ENCODE results near the gene AQP11. TPM values are rescaled to one million over a fixed set of nuclear protein-coding genes. Genes with fewer than 3 reads are reported as not detected.
"Not testable (repeated sequence)": the region's sequence is repeated elsewhere in the genome, so short reads cannot be mapped to it uniquely, and the experiment has no call there.

The AQP11 gene
- polyA plus RNA-seq (ENCODE audit: insufficient read length in 4 of 4): 1 to 10 TPM; 2.6 to 5.8 (median 3.3) TPM

DNA sequence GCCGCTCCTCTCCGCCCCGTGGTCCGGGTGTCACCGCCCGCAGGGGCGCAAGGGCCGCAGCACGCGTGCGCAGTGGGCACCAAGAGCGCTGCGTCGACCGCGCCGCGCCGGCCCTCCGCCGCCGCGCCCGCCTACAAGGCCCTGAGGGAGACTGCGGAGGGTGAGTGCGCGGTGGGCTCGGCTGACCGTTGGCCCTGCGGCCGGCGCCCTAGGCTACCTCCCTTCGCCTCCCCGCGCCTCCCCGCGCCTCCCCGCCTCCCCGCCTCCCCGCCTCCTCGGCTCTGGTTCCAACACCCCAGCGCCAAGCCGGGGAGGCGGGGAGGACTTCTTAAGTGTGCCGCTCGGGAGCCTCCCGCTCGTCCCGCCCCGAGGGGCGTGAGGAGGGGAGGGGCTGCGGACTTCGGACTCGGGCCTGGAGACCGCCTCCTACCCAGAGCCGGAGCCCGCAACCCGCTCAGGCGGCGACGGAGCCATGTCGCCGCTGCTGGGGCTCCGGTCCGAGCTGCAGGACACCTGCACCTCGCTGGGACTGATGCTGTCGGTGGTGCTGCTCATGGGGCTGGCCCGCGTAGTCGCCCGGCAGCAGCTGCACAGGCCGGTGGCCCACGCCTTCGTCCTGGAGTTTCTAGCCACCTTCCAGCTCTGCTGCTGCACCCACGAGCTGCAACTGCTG, at the start of gene AQP11:
Gene AQP11 (plus strand): TSS at position 433 of the 673 bp plus-strand sequence. CDS start 40 bp downstream, at position 473.
- peak; percentile 73 to 79 (median 74) for DNase-seq (ENCODE audit: low read depth in 4 of 4, low spot score in 3 of 4)

GRCh38 chr11:77542296-77542695, 47.5 kb upstream of the AQP11 start:
- no peak for DNase-seq (ENCODE audit: low read depth in 4 of 4, low spot score in 3 of 4)

DNA sequence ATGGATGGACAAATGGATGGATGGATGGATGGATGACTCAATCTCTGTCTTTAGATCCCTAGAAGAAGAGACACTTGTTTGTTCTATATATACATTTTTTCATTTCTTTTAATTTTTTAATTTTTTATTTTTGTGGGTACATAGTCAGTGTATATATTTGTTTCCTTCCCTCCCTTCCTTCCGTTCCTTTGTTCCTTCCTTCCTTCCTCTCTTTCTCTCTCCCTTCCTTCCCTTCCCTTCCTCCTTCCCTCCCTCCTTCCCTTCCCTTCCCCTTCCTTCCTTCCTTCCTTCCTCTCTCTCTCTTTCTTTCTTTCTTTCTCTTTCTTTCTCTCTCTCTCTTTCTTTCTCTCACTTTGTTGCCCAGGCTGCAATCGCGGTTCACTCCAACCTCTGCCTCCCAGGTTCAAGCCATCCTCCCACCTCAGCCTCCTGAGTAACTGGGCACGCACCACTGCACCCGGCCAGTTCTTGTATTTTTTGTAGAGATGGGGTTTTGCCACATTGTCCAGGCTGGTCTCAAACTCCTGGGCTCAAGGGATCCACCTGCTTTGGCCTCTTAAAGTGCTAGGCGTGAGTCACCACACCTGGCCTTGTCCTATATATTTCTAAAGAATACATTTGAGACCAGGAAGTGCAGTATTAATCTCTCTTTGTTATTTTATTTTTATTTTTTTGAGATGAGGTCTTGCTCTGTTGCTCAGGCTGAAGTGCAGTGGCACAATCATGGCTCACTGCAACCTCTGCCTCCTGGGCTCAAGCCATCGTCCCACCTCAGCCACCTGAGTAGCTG, 42.5 kb upstream of the AQP11 start:
- DNase-seq (ENCODE audit: low read depth in 4 of 4, low spot score in 3 of 4): no peak

GRCh38 chr11:77547863-77548551, 41.7 kb upstream of the AQP11 start:
- DNase-seq (ENCODE audit: low read depth in 4 of 4, low spot score in 3 of 4): peak; percentile 35 to 50 (median 42)

GRCh38 chr11:77548552-77549445, 41.0 kb upstream of the AQP11 start:
- no peak for DNase-seq (ENCODE audit: low read depth in 4 of 4, low spot score in 3 of 4)

- DNase-seq (ENCODE audit: low read depth in 4 of 4, low spot score in 3 of 4): not testable (repeated sequence)
Measured at GRCh38 chr11:77551426-77551825, 38.3 kb upstream of the AQP11 start.

- DNase-seq (ENCODE audit: low read depth in 4 of 4, low spot score in 3 of 4): no peak
Measured at GRCh38 chr11:77557553-77557952, 32.2 kb upstream of the AQP11 start.

DNA sequence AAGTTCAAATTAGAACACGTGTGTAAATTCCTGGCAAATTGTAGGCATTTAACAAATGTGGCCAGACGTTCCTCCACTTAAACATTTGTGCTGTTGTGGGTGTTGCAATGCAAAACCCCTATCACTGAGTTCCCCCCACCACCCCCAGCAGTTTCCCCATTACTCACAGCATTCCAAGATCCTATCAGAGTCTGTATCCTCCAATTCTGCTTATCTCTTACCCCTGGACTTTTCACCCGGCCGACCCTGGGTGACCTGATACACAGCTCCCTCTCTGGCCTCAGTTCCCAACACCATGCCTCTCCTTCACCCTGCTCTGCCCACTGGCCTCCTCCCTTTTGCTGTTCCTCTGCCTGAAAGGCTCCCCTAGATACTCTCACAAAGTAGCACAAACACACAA, 31.4 kb upstream of the AQP11 start:
- no peak for DNase-seq (ENCODE audit: low read depth in 4 of 4, low spot score in 3 of 4)

DNA sequence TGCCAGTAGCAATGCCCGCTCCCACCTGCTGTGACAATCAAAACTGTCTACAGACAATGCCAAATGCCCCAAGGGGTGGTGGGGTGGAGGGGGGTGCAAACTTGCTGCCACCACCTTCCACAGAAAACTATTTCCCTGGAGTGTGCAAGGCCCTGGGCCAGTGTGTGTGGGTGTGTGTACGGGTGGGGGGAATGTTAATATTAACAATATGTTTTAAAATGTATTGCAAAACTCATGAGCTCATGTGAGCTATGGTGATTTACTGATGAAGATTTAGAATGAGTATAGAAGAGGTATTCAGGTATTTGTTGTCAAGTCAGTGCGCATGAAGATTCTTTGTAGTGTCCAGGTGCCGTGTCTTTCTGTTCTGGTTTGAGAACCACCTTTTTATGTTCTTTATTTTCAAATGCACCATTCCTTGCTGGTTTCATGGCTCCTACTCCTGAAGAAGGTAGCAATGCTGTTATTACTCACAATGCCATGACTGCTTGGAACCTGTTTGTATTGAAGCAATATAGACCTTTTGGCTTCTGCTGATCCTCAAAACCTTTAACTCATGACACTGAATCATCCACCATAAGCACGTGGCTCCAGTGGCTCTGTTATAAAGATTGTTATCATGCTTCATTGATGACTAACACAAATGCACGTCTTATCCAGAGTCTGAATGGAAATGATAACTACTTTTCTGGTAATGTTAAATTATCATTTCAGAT, 29.9 kb upstream of the AQP11 start:
- no peak for DNase-seq (ENCODE audit: low read depth in 4 of 4, low spot score in 3 of 4)

GRCh38 chr11:77560605-77561004, 29.1 kb upstream of the AQP11 start:
- no peak for DNase-seq (ENCODE audit: low read depth in 4 of 4, low spot score in 3 of 4)

- DNase-seq (ENCODE audit: low read depth in 4 of 4, low spot score in 3 of 4): no peak
Measured at GRCh38 chr11:77561257-77561656, 28.5 kb upstream of the AQP11 start.

DNA sequence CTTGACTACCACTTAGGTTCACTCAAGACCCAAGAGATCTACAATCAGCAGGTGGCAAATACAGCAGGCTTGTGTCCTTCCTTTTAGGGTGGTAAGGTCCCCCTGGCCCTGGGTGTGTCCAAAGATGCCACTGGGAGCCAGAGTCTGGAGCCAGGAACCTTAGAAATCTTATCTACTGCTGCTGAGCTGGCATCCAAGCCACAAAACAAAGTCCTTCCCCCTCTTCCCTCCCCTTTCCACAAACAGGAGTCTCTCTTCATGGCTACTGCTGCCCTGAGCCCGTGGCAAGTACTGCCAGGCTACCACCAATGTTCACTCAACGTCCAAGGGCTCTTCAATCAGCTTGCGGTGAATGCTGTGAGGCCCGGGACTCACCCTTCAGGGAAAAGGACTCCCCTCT, 21.4 kb upstream of the AQP11 start:
- no peak for DNase-seq (ENCODE audit: low read depth in 4 of 4, low spot score in 3 of 4)

- no peak for DNase-seq (ENCODE audit: low read depth in 4 of 4, low spot score in 3 of 4)
Measured at GRCh38 chr11:77568916-77569675, 20.7 kb upstream of the AQP11 start.

DNA sequence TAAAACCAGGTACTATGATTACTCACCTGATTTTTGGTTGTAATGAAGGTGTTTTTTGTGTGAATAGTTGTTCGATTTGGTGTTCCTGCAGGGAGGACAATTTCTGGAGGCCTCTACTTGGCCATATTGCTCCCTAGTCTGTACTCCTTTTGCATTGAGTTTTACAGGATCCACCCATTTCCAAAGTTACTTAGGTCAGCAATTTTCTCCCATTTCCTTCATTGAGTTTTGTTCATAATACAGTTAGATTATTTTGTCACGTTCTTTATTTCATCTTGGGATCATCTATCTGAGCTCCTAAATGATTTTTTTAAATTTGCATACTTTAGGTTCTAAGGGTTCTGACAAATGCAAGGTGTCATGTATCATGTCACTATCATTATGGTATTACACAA, 20.1 kb upstream of the AQP11 start:
- DNase-seq (ENCODE audit: low read depth in 4 of 4, low spot score in 3 of 4): no peak

DNA sequence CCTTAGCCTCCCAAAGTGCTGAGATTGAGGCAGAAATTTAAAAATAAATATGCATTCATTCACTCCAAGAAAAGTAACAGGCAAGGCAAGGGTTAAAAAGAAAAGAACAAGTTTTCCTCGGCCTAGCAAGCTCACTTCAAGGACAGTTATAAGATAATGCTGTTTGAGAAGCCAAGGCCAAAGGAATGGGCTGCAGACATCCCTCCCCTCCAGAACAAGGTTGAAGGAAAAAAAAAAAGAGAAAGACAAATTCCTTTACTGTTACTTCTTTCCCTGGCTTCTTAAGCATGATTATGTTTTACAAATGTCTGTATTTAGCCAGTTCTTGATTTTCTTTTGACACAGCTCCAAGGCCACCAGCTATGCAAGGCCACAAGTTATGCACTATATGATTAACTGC, 18.9 kb upstream of the AQP11 start:
- DNase-seq (ENCODE audit: low read depth in 4 of 4, low spot score in 3 of 4): not testable (repeated sequence)

GRCh38 chr11:77575428-77575827, 14.3 kb upstream of the AQP11 start:
- DNase-seq (ENCODE audit: low read depth in 4 of 4, low spot score in 3 of 4): not testable (repeated sequence)

GRCh38 chr11:77580712-77581337, 8.9 kb upstream of the AQP11 start:
- DNase-seq (ENCODE audit: low read depth in 4 of 4, low spot score in 3 of 4): no peak

DNA sequence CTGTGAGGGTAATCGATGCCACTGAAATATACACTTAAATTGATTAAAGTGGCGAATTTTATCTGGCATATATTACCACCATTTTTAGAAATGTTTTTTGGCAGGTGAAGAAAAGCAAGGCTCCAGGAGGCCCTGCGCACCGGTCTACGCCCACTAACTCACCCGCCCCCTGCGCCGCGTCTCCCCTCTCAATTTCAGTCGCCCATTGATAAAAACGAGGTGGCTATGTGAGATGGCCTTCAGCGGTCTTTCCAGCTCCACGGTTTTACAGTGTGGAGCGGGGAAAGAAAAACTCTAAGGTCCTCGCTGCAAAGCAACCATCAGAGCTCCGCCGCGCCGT, 602 bp upstream of the AQP11 start:
- no peak for DNase-seq (ENCODE audit: low read depth in 4 of 4, low spot score in 3 of 4)

Measured in left renal pelvis (tissue), 4 donors.